Measurements from ENCODE around the gene ADTRP.

- TF ChIP-seq CTCF (IDR thresholded peaks at IDR 0.05) (no peak), POLR2A (IDR thresholded peaks at IDR 0.05) (no peak)
Observed at GRCh38 chr6:11706171-11706570, 72.4 kb downstream of the ADTRP start.
